ENCODE measurements around the gene HRH3.

- no peak for TF ChIP-seq CTCF (tag by site-specific recombination; IDR thresholded peaks at IDR 0.05)
- TF ChIP-seq ZBTB26 (tag by site-specific recombination; optimal IDR thresholded peaks at IDR 0.05) = no peak
- TF ChIP-seq ZNF174 (tag by site-specific recombination; IDR thresholded peaks at IDR 0.05) = no peak
- no peak for TF ChIP-seq ZNF2 (tag by site-specific recombination; IDR thresholded peaks at IDR 0.05)
- TF ChIP-seq, protein P1, sequence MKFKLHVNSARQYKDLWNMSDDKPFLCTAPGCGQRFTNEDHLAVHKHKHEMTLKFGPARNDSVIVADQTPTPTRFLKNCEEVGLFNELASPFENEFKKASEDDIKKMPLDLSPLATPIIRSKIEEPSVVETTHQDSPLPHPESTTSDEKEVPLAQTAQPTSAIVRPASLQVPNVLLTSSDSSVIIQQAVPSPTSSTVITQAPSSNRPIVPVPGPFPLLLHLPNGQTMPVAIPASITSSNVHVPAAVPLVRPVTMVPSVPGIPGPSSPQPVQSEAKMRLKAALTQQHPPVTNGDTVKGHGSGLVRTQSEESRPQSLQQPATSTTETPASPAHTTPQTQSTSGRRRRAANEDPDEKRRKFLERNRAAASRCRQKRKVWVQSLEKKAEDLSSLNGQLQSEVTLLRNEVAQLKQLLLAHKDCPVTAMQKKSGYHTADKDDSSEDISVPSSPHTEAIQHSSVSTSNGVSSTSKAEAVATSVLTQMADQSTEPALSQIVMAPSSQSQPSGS (tag by site-specific recombination; IDR thresholded peaks at IDR 0.05; ENCODE audit: low read depth) = no peak
- TF ChIP-seq, protein P2, sequence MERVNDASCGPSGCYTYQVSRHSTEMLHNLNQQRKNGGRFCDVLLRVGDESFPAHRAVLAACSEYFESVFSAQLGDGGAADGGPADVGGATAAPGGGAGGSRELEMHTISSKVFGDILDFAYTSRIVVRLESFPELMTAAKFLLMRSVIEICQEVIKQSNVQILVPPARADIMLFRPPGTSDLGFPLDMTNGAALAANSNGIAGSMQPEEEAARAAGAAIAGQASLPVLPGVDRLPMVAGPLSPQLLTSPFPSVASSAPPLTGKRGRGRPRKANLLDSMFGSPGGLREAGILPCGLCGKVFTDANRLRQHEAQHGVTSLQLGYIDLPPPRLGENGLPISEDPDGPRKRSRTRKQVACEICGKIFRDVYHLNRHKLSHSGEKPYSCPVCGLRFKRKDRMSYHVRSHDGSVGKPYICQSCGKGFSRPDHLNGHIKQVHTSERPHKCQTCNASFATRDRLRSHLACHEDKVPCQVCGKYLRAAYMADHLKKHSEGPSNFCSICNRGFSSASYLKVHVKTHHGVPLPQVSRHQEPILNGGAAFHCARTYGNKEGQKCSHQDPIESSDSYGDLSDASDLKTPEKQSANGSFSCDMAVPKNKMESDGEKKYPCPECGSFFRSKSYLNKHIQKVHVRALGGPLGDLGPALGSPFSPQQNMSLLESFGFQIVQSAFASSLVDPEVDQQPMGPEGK (tag by site-specific recombination; IDR thresholded peaks at IDR 0.05) = no peak
- TF ChIP-seq, protein P3, sequence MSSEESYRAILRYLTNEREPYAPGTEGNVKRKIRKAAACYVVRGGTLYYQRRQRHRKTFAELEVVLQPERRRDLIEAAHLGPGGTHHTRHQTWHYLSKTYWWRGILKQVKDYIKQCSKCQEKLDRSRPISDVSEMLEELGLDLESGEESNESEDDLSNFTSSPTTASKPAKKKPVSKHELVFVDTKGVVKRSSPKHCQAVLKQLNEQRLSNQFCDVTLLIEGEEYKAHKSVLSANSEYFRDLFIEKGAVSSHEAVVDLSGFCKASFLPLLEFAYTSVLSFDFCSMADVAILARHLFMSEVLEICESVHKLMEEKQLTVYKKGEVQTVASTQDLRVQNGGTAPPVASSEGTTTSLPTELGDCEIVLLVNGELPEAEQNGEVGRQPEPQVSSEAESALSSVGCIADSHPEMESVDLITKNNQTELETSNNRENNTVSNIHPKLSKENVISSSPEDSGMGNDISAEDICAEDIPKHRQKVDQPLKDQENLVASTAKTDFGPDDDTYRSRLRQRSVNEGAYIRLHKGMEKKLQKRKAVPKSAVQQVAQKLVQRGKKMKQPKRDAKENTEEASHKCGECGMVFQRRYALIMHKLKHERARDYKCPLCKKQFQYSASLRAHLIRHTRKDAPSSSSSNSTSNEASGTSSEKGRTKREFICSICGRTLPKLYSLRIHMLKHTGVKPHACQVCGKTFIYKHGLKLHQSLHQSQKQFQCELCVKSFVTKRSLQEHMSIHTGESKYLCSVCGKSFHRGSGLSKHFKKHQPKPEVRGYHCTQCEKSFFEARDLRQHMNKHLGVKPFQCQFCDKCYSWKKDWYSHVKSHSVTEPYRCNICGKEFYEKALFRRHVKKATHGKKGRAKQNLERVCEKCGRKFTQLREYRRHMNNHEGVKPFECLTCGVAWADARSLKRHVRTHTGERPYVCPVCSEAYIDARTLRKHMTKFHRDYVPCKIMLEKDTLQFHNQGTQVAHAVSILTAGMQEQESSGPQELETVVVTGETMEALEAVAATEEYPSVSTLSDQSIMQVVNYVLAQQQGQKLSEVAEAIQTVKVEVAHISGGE (tag by site-specific recombination; conservative IDR thresholded peaks at IDR 0.05; ENCODE audit: low read depth) = no peak
- TF ChIP-seq SP2 (tag by site-specific recombination; IDR thresholded peaks at IDR 0.05) = no peak
- no peak for TF ChIP-seq ZNF114 (tag by site-specific recombination; IDR thresholded peaks at IDR 0.05)
- TF ChIP-seq, protein P4, sequence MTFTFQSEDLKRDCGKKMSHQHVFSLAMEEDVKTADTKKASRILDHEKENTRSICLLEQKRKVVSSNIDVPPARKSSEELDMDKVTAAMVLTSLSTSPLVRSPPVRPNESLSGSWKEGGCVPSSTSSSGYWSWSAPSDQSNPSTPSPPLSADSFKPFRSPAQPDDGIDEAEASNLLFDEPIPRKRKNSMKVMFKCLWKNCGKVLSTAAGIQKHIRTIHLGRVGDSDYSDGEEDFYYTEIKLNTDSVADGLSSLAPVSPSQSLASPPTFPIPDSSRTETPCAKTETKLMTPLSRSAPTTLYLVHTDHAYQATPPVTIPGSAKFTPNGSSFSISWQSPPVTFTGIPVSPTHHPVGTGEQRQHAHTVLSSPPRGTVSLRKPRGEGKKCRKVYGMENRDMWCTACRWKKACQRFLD (tag by site-specific recombination; IDR thresholded peaks at IDR 0.05) = no peak
- TF ChIP-seq ZNF433 (tag by site-specific recombination; IDR thresholded peaks at IDR 0.05; ENCODE audit: low read depth) = no peak
- no peak for TF ChIP-seq ZNF404 (tag by site-specific recombination; IDR thresholded peaks at IDR 0.05)
- TF ChIP-seq, protein P5, sequence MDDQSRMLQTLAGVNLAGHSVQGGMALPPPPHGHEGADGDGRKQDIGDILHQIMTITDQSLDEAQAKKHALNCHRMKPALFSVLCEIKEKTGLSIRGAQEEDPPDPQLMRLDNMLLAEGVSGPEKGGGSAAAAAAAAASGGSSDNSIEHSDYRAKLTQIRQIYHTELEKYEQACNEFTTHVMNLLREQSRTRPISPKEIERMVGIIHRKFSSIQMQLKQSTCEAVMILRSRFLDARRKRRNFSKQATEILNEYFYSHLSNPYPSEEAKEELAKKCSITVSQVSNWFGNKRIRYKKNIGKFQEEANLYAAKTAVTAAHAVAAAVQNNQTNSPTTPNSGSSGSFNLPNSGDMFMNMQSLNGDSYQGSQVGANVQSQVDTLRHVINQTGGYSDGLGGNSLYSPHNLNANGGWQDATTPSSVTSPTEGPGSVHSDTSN (CRISPR knock-in tag; IDR thresholded peaks at IDR 0.05) = no peak
These were observed 17.3 kb downstream of the HRH3 start for GRCh38 chr20:62202676-62203377.

All from HEK293 (cell line).